Loucy (cell line): ENCODE results near the gene ASB10.

Experiments used
- H2AFZ ChIP-seq: fragments of 200-600 bp; sonication (generic); 2 replicates; pipeline ENCODE4 v1.6.0; 2016; ENCODE audit warnings: antibody characterized with exemption, mild to moderate bottlenecking, low read length, moderate library complexity
- H3F3A ChIP-seq: fragments of 200-600 bp; 2 replicates; pipeline ENCODE4 v1.6.0; 2016; ENCODE audit warnings: antibody characterized with exemption, low read depth, mild to moderate bottlenecking
- H3K27me3 ChIP-seq: fragments of 200-600 bp; sonication (generic); 2 replicates; pipeline ENCODE4 v1.6.1; 2014; ENCODE audit warnings: low read length, mild to moderate bottlenecking; ENCODE audit not compliant: insufficient read depth, poor library complexity, severe bottlenecking
- H3K36me3 ChIP-seq: fragments of 200-600 bp; sonication (generic); 2 replicates; pipeline ENCODE4 v1.6.1; 2016; ENCODE audit warnings: low read length; ENCODE audit not compliant: insufficient read depth
- H3K4me1 ChIP-seq: fragments of 200-600 bp; sonication (generic); 2 replicates; pipeline ENCODE4 v1.5.1; 2014; ENCODE audit warnings: low read length, mild to moderate bottlenecking; ENCODE audit not compliant: insufficient read depth, poor library complexity, severe bottlenecking
- H3K4me2 ChIP-seq: fragments of 200-600 bp; sonication (generic); 2 replicates; pipeline ENCODE4 v1.6.0; 2014; ENCODE audit warnings: antibody characterized with exemption, low read length, low read depth, mild to moderate bottlenecking; ENCODE audit not compliant: poor library complexity, severe bottlenecking
- H3K4me3 ChIP-seq: fragments of 200-600 bp; sonication (generic); 2 replicates; pipeline ENCODE4 v1.5.1; 2014; ENCODE audit warnings: low read length, mild to moderate bottlenecking, mixed read lengths; ENCODE audit not compliant: poor library complexity, severe bottlenecking
- H3K79me2 ChIP-seq: fragments of 200-600 bp; sonication (generic); 2 replicates; pipeline ENCODE4 v1.6.1; 2014; ENCODE audit warnings: low read length; ENCODE audit not compliant: insufficient read depth
- H3K9ac ChIP-seq: fragments of 200-600 bp; sonication (generic); 2 replicates; pipeline ENCODE4 v1.6.0; 2014; ENCODE audit warnings: mild to moderate bottlenecking, low read depth, low read length, moderate library complexity; ENCODE audit not compliant: poor library complexity, severe bottlenecking
- H3K9me2 ChIP-seq: fragments of 200-600 bp; sonication (generic); replicated peaks from 2 replicates; pipeline ENCODE4 v1.6.1; 2016; ENCODE audit warnings: low read depth, low read length, mixed read lengths
- H3K9me3 ChIP-seq: fragments of 200-600 bp; sonication (generic); 2 replicates; pipeline ENCODE4 v1.6.1; 2014; ENCODE audit warnings: mild to moderate bottlenecking, antibody characterized with exemption, low read length, low read depth; ENCODE audit not compliant: insufficient read depth
- H4K20me1 ChIP-seq: fragments of 200-600 bp; sonication (generic); 2 replicates; pipeline ENCODE4 v1.6.0; 2014; ENCODE audit warnings: antibody characterized with exemption, low read length, mild to moderate bottlenecking; ENCODE audit not compliant: insufficient read depth, poor library complexity, severe bottlenecking
- EZH2phosphoT487 ChIP-seq: fragments of 200-600 bp; IDR thresholded peaks from 2 replicates; pipeline ENCODE4 v1.6.1; 2018; ENCODE audit warnings: antibody characterized with exemption, mild to moderate bottlenecking, moderate library complexity, borderline replicate concordance
- TF ChIP-seq, protein P1 (sequence below): fragments of 200-600 bp; sonication (generic); conservative IDR thresholded peaks from 2 replicates; pipeline ENCODE4 v1.5.1; 2014; ENCODE audit warnings: mild to moderate bottlenecking, antibody characterized with exemption, low read length

ASB10 gene

DNA sequence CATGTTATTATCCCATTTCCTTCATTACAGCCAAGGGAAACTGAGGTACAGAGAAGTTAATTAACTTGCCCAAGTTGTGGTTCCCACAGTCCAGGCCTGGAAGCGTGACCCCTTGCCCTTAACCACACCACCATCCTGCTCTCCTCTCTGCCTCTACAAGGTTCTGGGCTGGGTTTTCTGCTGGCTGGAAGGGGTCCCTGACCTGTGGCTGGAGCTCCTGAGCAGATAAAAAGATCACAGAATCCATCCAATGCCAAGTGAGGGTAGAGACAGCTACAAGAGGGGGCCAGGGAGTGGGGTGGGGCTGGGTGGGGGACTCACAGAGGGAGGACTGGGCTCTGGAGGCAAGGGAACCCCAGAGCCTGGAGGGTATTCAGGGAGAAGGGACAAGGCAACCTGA is 9.7 kb downstream of the ASB10 start:
- TF ChIP-seq, protein P1, sequence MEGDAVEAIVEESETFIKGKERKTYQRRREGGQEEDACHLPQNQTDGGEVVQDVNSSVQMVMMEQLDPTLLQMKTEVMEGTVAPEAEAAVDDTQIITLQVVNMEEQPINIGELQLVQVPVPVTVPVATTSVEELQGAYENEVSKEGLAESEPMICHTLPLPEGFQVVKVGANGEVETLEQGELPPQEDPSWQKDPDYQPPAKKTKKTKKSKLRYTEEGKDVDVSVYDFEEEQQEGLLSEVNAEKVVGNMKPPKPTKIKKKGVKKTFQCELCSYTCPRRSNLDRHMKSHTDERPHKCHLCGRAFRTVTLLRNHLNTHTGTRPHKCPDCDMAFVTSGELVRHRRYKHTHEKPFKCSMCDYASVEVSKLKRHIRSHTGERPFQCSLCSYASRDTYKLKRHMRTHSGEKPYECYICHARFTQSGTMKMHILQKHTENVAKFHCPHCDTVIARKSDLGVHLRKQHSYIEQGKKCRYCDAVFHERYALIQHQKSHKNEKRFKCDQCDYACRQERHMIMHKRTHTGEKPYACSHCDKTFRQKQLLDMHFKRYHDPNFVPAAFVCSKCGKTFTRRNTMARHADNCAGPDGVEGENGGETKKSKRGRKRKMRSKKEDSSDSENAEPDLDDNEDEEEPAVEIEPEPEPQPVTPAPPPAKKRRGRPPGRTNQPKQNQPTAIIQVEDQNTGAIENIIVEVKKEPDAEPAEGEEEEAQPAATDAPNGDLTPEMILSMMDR: no peak
- no peak for TF ChIP-seq EZH2phosphoT487
- H3K4me3 ChIP-seq: no peak overlapping the region
- no peaks in the 10 kb centered on the region for H3K79me2 ChIP-seq
- H3K9me2 ChIP-seq: no peaks in the 10 kb centered on the region
- no peak overlapping the region for H3K4me2 ChIP-seq
- H2AFZ ChIP-seq: no peak overlapping the region
- H3F3A ChIP-seq: no peaks in the 10 kb centered on the region
- no peak overlapping the region for H3K9ac ChIP-seq
- H4K20me1 ChIP-seq: no peaks in the 10 kb centered on the region
- no peaks in the 10 kb centered on the region for H3K36me3 ChIP-seq
- H3K9me3 ChIP-seq: no peaks in the 10 kb centered on the region
- no peaks in the 10 kb centered on the region for H3K27me3 ChIP-seq
- H3K4me1 ChIP-seq: no peaks in the 10 kb centered on the region

DNA sequence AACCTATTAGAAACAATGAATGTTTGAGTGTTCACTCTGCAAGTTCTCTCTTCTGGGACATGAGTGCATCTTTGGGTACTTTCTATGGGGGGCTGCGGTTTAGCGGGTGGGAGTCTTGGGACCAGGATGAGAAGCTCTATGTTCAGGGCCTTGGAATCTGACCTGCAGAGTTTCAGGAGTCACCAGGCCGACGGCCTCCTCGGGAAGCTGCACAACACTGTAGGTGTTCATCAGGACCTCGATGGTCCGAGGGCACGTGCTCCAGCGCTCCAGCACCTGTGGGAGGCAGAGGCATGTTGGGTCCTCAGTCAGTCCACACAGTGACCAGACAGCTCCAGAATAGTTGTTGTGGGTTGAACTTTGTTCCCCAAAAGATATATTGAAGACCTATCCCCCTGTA is 10.6 kb downstream of the ASB10 start:
- Histone ChIP-seq H3K9me2 (no peaks in the 10 kb centered on the region), H3K79me2 (no peaks in the 10 kb centered on the region), H3F3A (no peaks in the 10 kb centered on the region), H4K20me1 (no peaks in the 10 kb centered on the region), H3K4me1 (no peaks in the 10 kb centered on the region), H3K9ac (no peak overlapping the region), H2AFZ (no peak overlapping the region), H3K4me3 (no peak overlapping the region), H3K36me3 (no peaks in the 10 kb centered on the region), H3K27me3 (no peaks in the 10 kb centered on the region), H3K4me2 (no peak overlapping the region), H3K9me3 (no peaks in the 10 kb centered on the region)
- TF ChIP-seq EZH2phosphoT487: no peak
- TF ChIP-seq, protein P1: no peak

DNA sequence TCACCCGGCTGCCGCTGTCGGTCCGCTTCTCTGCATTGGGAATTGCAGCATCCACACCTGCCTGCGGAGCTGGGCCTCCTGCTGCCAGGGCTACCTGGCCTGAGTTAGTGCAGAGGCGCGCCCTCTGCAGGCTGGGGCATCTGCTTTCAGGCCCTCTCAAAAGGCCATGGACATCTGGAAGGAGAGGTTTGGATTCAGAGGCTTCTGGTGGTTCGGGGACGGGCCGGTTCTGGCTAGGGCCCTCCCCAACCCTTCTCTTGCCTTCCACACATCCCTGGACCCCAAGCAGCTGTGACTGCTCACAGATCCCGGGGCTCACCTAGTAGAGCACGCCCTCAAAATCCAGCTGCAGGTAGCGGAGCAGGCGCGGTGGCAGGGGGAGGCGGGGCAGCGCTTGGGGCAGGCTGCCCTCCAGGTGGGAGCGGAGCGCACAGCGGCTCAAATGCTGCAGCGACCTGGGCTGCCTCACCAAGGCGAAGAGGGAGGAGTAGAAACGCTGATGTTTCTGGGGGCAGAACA is 11.2 kb downstream of the ASB10 start:
- Histone ChIP-seq H3K9ac (no peak overlapping the region), H3K4me3 (no peak overlapping the region)
- TF ChIP-seq EZH2phosphoT487: no peak
- TF ChIP-seq, protein P1: 0 out of 2 replicates have a peak, but pooled peaks have one; percentile 10

More for the DNA sequence above, 11.2 kb downstream of the ASB10 start:
- H4K20me1 ChIP-seq: no peaks in the 10 kb centered on the region
- no peaks in the 10 kb centered on the region for H3K27me3 ChIP-seq
- H2AFZ ChIP-seq: no peak overlapping the region
- H3K4me1 ChIP-seq: no peaks in the 10 kb centered on the region
- H3K36me3 ChIP-seq: no peaks in the 10 kb centered on the region
- no peaks in the 10 kb centered on the region for H3K9me2 ChIP-seq
- H3K9me3 ChIP-seq: no peaks in the 10 kb centered on the region
- H3K79me2 ChIP-seq: no peaks in the 10 kb centered on the region
- no peaks in the 10 kb centered on the region for H3F3A ChIP-seq
- no peak overlapping the region for H3K4me2 ChIP-seq
